GM12878 (cell line): ENCODE results near the gene NPAS3. TPM values are rescaled to one million over a fixed set of nuclear protein-coding genes. Genes with fewer than 3 reads are reported as not detected.

ENCODE experiments used
- ATAC-seq: fragments of 200-7000 bp; cut with Tn5 transposase; 3 replicates; pipeline ENCODE4 v1.9.1; 2020; ENCODE audit warnings: mild to moderate bottlenecking, moderate library complexity
- BruUV-seq: library from RNA; stranded (reverse); fragments of 400-500 nt; replicated peaks from 2 replicates; lab custom pipeline; 2021; lab: Mats Ljungman, UMichigan
- CTCF ChIA-PET: fragments of 300-600 bp; sonication (Branson Sonifier 250); formaldehyde crosslinking; extraction: SDS; loops from one replicate; lab custom pipeline; 2021; ENCODE audit warnings: inconsistent platforms; lab: Yijun Ruan, JAX
- POLR2A ChIA-PET: fragments of 350-600 bp; formaldehyde crosslinking; extraction: SDS; loops from one replicate; lab custom pipeline; 2021; ENCODE audit warnings: inconsistent platforms; lab: Charles Lee
- RAD21 ChIA-PET: fragments of 300-600 bp; sonication (Branson Sonifier 250); formaldehyde crosslinking; loops from one replicate; lab custom pipeline; 2023; ENCODE audit warnings: antibody characterized with exemption; ENCODE audit not compliant: unreplicated experiment; lab: Charles Lee
- SMC1A ChIA-PET: fragments of 300-600 bp; sonication (Branson Sonifier 250); formaldehyde crosslinking; loops from one replicate; lab custom pipeline; 2023; ENCODE audit not compliant: unreplicated experiment, uncharacterized antibody; lab: Charles Lee
- DNase-seq: peaks from one replicate; pipeline ENCODE4 v3.0.0-alpha.2; 2011; ENCODE audit warnings: low read depth, low spot score
- FAIRE-seq: peaks from 3 replicates; lab custom pipeline; 2011; peaks lifted over from hg19 to GRCh38; lab: Jason Lieb, UNC
- H2AFZ ChIP-seq: 2 replicates; pipeline ENCODE4 v1.6.0; 2011; ENCODE audit warnings: low read depth, low read length, control low read depth; ENCODE audit not compliant: control insufficient read depth
- H3K27ac ChIP-seq: 2 replicates; pipeline ENCODE4 v1.5.1; 2011; ENCODE audit warnings: control low read depth; ENCODE audit not compliant: control insufficient read depth, insufficient read depth
- H3K27me3 ChIP-seq, 2 experiments: replicated peaks in 1 of 2; 2 replicates each; pipeline versions ENCODE4 v1.6.0 to v1.6.1; 2011; ENCODE audit warnings: low read length in 1 of 2; ENCODE audit not compliant: control insufficient read depth in 2 of 2, insufficient read depth in 2 of 2
- H3K36me3 ChIP-seq, 2 experiments: 2 replicates each; pipeline ENCODE4 v1.5.1; 2011; ENCODE audit warnings: low read length in 1 of 2; ENCODE audit not compliant: control insufficient read depth in 2 of 2, insufficient read depth in 2 of 2
- H3K4me1 ChIP-seq: 2 replicates; pipeline ENCODE4 v1.6.1; 2011; ENCODE audit warnings: mild to moderate bottlenecking, low read length, moderate library complexity, mixed read lengths; ENCODE audit not compliant: control insufficient read depth, insufficient read depth
- H3K4me2 ChIP-seq: 2 replicates; pipeline ENCODE4 v1.6.0; 2011; ENCODE audit warnings: control low read depth; ENCODE audit not compliant: control insufficient read depth, insufficient read depth
- H3K4me3 ChIP-seq: fragments of 200-600 bp; sonication (generic); 2 replicates; pipeline ENCODE4 v1.5.1; 2016
- H3K79me2 ChIP-seq: 2 replicates; pipeline ENCODE4 v1.6.0; 2011; ENCODE audit warnings: low read length; ENCODE audit not compliant: control insufficient read depth, insufficient read depth
- H3K9ac ChIP-seq: 2 replicates; pipeline ENCODE4 v1.8.0; 2011; ENCODE audit warnings: low read length, control low read depth, mixed read lengths; ENCODE audit not compliant: control insufficient read depth, insufficient read depth
- H3K9me3 ChIP-seq: replicated peaks from 3 replicates; pipeline ENCODE4 v1.5.1; 2011; ENCODE audit warnings: mild to moderate bottlenecking, low read length; ENCODE audit not compliant: control insufficient read depth, insufficient read depth
- H4K20me1 ChIP-seq: 2 replicates; pipeline ENCODE4 v1.6.0; 2011; ENCODE audit not compliant: control insufficient read depth, insufficient read depth
- CBFB ChIP-seq: IDR thresholded peaks from 2 replicates; pipeline ENCODE4 v1.6.1; 2016; ENCODE audit warnings: antibody characterized with exemption, low read depth
- E4F1 ChIP-seq: fragments of 450-650 bp; IDR thresholded peaks from 2 replicates; pipeline ENCODE4 v1.6.1; 2018; ENCODE audit warnings: borderline replicate concordance, mild to moderate bottlenecking; ENCODE audit not compliant: partially characterized antibody
- NR2C2 ChIP-seq: IDR thresholded peaks from 2 replicates; pipeline ENCODE4 v1.6.1; 2011; ENCODE audit warnings: borderline replicate concordance, low read depth; ENCODE audit not compliant: control insufficient read depth, insufficient read length
- PAX8 ChIP-seq: fragments of 450-650 bp; IDR thresholded peaks from 2 replicates; pipeline ENCODE4 v1.6.1; 2017; ENCODE audit warnings: mild to moderate bottlenecking, moderate library complexity
- PML ChIP-seq: IDR thresholded peaks from 2 replicates; pipeline ENCODE4 v1.6.1; 2012; ENCODE audit warnings: low read length, inconsistent platforms
- POLR2A ChIP-seq: IDR thresholded peaks from 2 replicates; pipeline ENCODE4 v1.6.1; 2011; ENCODE audit warnings: low read depth, mild to moderate bottlenecking, low read length
- POLR2AphosphoS2 ChIP-seq: IDR thresholded peaks from 2 replicates; pipeline ENCODE4 v1.6.1; 2011; ENCODE audit warnings: low read depth, mild to moderate bottlenecking, low read length, improper control_type of control experiment, moderate library complexity
- PRDM15 ChIP-seq: fragments of 450-650 bp; formaldehyde crosslinking; IDR thresholded peaks from 2 replicates; pipeline ENCODE4 v1.4.0; 2020; ENCODE audit warnings: mild to moderate bottlenecking, moderate library complexity
- RAD21 ChIP-seq: IDR thresholded peaks from 2 replicates; pipeline ENCODE4 v1.6.1; 2011; ENCODE audit warnings: mild to moderate bottlenecking, low read depth, low read length, moderate library complexity; ENCODE audit not compliant: insufficient read depth
- RELA ChIP-seq: fragments of 450-650 bp; IDR thresholded peaks from 2 replicates; pipeline ENCODE4 v1.8.0; 2014; ENCODE audit warnings: borderline replicate concordance; ENCODE audit not compliant: partially characterized antibody
- RELB ChIP-seq: fragments of 450-650 bp; IDR thresholded peaks from 2 replicates; pipeline ENCODE4 v1.6.1; 2017; ENCODE audit warnings: low read depth, mild to moderate bottlenecking, moderate library complexity
- SIX5 ChIP-seq: IDR thresholded peaks from 2 replicates; pipeline ENCODE4 v1.6.1; 2011; ENCODE audit warnings: mild to moderate bottlenecking, low read depth, low read length, moderate library complexity; ENCODE audit not compliant: severe bottlenecking
- SPI1 ChIP-seq: IDR thresholded peaks from 2 replicates; pipeline ENCODE4 v1.6.1; 2011; ENCODE audit warnings: low read depth, mild to moderate bottlenecking, low read length, moderate library complexity, borderline replicate concordance; ENCODE audit not compliant: insufficient read depth
- ZNF207 ChIP-seq: fragments of 450-650 bp; IDR thresholded peaks from 2 replicates; pipeline ENCODE4 v1.6.1; 2014; ENCODE audit warnings: antibody characterized with exemption, mild to moderate bottlenecking, borderline replicate concordance
- ZNF24 ChIP-seq: fragments of 450-650 bp; IDR thresholded peaks from 2 replicates; pipeline ENCODE4 v1.6.1; 2017; ENCODE audit warnings: antibody characterized with exemption, mild to moderate bottlenecking
- WGBS: methylation state at CpG from one replicate; pipeline ENCODE4 v1.1.6; 2016; ENCODE audit warnings: low lambda C conversion rate; ENCODE audit not compliant: insufficient replicate concordance, insufficient coverage; ENCODE audit errors: missing lambda C conversion rate; 5-methylcytosine and 5-hydroxymethylcytosine counted together
- in situ Hi-C: fragments of 300-500 bp; cut with MboI; formaldehyde crosslinking; loops from 9 replicates; pipeline ENCODE4 v1.14.3; 2018; ENCODE audit warnings: mixed read lengths
- intact Hi-C: fragments of 100-400 bp; cut with micrococcal nuclease; formaldehyde crosslinking; loops from one replicate; pipeline ENCODE4 v1.14.2; 2022; ENCODE audit not compliant: unreplicated experiment
- polyA plus RNA-seq, 11 experiments: library from polyadenylated mRNA; depleted of rRNA in 4 of 11; unstranded in 6 of 11; stranded (reverse) in 5 of 11; fragments of >200 nt; fragmentation: Nextera tagmentation in 4 of 11; fragmentation: Illumina TruSeq in 1 of 11; extraction: Ambion mirVana in 4 of 11; extraction: Trizol in 1 of 11; gene quantifications; 1 replicate in 1 of 11; 2 replicates in 10 of 11; pipeline versions ENCODE4 v1.2.1 to v1.2.3, GENCODE V29; 2011 to 2016; ENCODE audit warnings: inconsistent platforms in 2 of 11, missing spikeins in 2 of 11, low read depth in 1 of 11
- total RNA-seq, 4 experiments: library from RNA; depleted of rRNA in 3 of 4; stranded (reverse); fragments of >200 nt in 3 of 4; fragmentation: Illumina TruSeq in 1 of 4; extraction: Trizol in 1 of 4; gene quantifications; 2 replicates each; pipeline versions ENCODE4 v1.2.1 to v1.2.3, GENCODE V29; 2013 to 2021

The NPAS3 gene
- total and polyA plus RNA-seq, 10 of the 15 experiments (the other 5 are each of a cell fraction or from before 2014, with no cell fraction given), result under 0.01 to 2.7 (median 0.03) TPM; not detected in 6

- no TSS peak for BruUV-seq
These were observed 418.7 kb downstream of the NPAS3 start for GRCh38 chr14:33357225-33358010.

More at GRCh38 chr14:33357225-33358010, 418.7 kb downstream of the NPAS3 start:
- DNase-seq (no peak), ATAC-seq (no peak), FAIRE-seq (no peak)
- Histone ChIP-seq H3K79me2 (no peaks in the 10 kb centered on the region), H4K20me1 (no peaks in the 10 kb centered on the region), H2AFZ (no peak overlapping the region), H3K9ac (no peak overlapping the region), H3K4me1 (no peaks in the 10 kb centered on the region), H3K36me3 (no peaks in the 10 kb centered on the region), H3K27ac (no peak overlapping the region), H3K9me3 (no peaks in the 10 kb centered on the region), H3K27me3 (no peaks in the 10 kb centered on the region; a peak in 2 of 4 replicates), H3K4me3 (no peak overlapping the region), H3K4me2 (no peak overlapping the region)
- intact Hi-C loops (no loop called here), in situ Hi-C loops (no loop called here)
- ChIA-PET SMC1A (interaction anchor here (1.0 kb wide), 1 partner anchor 1017 kb away, joined by 3 read pairs; no protein-coding TSS in a partner anchor), CTCF (interaction anchor here (0.5 kb wide), 1 partner anchor 965 kb away, joined by 3 read pairs; no protein-coding TSS in a partner anchor), RAD21 (no interaction called here), POLR2A (no interaction called here)
- TF ChIP-seq ZNF24 (no peak), RAD21 (no peak), RELA (no peak), ZNF207 (no peak), CBFB (no peak), E4F1 (no peak), SIX5 (no peak), POLR2A (no peak), SPI1 (no peak), PML (no peak), PAX8 (no peak), PRDM15 (CRISPR knock-in tag) (no peak), RELB (no peak), NR2C2 (no peak), POLR2AphosphoS2 (no peak)
- 45% methylated on average over 8 of the region's 8 CpGs for WGBS
